Hepatic stellate cell (primary cell): ENCODE data around the gene ZNF346.
A peak's percentile ranks its signal among the peaks of the same experiment; 100 is the strongest.

ENCODE experiments used
- DNase-seq: peaks from one replicate; pipeline ENCODE4 v3.0.0; 2011; ENCODE audit warnings: low spot score

ZNF346 gene

DNA sequence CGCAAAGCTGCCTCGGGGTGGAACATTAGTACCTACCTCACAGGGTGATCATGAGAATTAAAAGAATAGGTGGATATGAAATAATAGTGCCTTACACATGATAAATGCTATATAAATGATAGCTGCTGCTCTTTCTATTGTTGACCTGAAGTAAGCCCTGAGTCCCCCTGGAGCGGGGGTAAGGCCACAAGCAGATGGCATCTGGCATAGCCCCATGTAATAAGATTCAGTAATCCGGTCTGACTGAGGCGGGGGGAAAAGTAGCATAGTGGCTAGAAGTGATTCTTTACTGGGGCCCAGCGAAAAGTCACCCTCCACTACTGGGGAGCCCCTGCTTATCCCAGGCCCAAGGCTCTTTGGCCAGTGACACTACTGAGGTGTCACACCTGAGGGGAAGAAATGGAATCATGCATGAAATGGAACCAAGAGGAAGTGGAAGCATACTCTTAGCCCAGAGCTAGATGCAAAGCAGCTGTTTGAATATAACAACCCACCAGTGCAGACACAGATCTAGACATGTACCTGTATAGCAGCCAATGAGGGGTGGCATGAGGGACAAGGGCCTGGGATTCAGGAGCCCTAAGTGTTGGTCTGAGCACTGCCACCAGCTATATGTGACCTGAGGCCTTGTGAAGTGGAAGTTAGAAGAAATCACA, 48.2 kb downstream of the ZNF346 start:
- DNase-seq, result no peak

GRCh38 chr5:177071666-177072385, 49.3 kb downstream of the ZNF346 start:
- DNase-seq, result peak; percentile 65

DNA sequence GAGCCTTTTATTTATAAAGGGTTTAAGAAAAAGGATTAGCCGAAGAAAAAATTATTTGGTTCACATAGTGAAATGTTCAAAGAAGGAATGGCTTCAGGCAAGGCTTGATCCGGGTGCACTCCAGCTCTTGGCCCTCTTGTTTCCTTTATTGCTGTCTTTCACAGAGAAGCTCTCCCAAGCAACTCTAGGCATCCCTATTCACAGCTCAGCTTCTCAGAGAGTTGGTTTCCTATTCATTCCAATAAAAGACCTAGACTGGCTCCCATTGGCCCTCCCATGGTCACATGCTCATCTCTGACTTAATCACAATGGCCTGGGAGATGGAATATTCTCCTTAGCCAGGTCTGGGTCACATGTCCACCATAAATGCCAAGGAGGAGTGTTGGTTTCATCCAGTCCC, 54.8 kb downstream of the ZNF346 start:
- no peak for DNase-seq

DNA sequence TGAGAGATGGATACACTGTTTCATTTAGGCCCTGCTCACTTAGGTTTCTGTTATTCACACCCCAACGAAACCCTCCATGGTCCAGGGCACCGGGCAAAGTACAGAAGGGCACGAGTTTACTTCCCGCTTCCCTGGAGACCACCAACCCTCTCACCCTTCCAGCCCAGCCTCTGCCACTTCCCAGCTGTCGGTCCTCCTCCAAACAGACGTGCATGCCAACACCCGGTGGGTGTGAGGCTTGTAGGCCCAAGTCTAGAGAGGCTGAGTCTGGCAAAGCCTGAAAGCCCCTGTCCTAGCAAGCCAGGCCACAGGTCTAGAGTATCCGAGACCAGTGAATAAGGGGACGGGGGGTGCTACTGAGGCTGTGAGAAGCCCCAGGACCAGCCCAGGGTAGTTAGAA, 57.1 kb downstream of the ZNF346 start:
- DNase-seq, result no peak

DNA sequence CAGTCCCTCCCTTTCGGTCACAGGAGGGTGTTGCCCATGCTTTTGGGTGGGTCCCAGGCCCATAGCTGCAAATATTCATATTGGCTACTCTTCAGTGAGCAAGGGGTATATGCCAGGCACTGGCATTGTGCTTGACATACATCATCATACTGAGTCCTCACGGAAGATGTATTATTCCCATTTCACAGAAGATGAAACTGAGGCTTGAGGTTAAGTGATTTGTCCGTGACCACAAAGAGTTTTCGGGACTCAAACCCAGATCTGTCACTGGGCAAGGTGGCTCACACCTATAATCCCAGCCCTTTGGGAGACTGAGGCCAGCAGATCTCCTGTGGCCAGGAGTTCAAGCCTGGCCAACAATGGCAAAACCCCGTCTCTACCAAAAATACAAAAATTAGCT, 57.8 kb downstream of the ZNF346 start:
- no peak for DNase-seq

- DNase-seq, result no peak
Measured at GRCh38 chr5:177081859-177082258, 59.4 kb downstream of the ZNF346 start.

DNA sequence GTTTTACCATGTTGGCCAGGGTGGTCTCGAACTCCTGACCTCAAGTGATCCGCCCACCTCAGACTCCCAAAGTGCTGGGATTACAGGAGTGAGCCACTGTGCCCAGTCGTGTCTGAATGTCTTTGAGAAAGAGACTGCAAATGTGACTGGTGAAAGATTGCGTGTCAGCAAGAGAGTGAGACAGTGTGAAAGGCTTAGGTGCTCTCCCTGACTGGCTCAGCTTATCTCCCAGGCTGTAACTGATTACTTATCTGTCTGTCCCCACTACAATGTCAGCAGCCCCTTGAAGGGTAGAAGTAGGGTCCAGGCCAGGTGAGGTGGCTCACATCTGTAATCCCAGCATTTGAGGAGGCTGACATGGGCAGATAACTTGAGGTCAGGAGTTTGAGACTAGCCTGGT, 60.9 kb downstream of the ZNF346 start:
- DNase-seq, result no peak

DNA sequence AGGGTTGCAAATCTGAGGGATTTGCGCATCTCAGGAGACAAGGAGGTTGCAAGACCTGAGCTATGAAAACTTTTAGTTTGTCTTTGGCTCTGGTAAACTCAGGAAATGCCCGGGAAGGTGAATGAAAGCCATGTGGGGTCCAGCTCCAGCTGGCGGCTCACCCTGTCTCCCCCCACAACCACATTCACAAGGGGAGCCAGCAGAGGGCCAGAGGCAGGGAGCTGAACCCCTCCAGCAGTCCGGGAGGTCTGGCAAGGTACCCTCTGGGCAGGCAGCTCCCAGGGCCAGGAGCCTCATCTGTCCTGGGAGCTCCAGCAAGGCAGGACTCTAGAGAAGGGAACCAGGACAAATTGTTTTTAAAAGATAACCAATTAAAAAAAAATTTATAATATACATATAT, 61.7 kb downstream of the ZNF346 start:
- DNase-seq, result no peak

- DNase-seq, result no peak
Measured at GRCh38 chr5:177085985-177086653, 63.6 kb downstream of the ZNF346 start.

- DNase-seq, result peak; percentile 88
Measured at GRCh38 chr5:177086654-177087397, 64.3 kb downstream of the ZNF346 start, which contains the start of gene FGFR4. TSS of gene FGFR4 (plus strand) at chr5:177086915. CDS start at chr5:177089603, 2,688 bp downstream.

GRCh38 chr5:177087398-177088005, 65.0 kb downstream of the ZNF346 start:
- DNase-seq, result no peak

- DNase-seq, result no peak
Measured at GRCh38 chr5:177089127-177089526, 66.6 kb downstream of the ZNF346 start.

GRCh38 chr5:177089825-177090641, 67.5 kb downstream of the ZNF346 start:
- no peak for DNase-seq

DNA sequence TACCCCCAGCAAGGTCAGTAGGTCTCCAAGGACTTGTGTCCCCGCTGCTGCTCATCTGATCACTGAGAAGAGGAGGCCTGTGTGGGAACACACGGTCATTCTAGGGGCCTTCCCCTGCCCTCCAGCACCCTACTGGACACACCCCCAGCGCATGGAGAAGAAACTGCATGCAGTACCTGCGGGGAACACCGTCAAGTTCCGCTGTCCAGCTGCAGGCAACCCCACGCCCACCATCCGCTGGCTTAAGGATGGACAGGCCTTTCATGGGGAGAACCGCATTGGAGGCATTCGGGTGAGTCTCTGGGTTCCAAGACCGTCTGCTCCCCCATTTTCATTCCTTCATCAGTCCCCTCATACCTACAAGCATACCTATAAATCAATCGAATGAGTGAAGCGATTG, 68.3 kb downstream of the ZNF346 start:
- no peak for DNase-seq

DNA sequence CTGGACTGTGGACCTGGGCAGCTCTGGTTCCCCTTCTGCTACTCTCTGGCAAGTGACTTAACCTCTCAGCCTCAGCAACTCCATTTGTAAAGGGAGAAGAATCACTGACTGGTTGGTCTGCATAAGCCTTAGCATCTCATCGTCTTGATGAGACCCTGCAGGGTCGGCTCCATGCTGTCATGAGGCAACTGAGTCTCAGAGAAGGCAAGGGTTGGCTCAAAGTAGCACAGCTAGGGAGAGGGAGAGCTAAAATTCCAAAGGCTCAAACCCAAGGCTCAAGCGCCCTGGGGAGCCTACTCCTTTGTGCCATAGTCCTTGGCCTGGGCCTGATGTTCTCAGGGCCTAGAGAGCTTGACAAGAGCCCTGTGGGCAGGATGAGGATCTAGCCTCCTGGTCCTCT, 68.7 kb downstream of the ZNF346 start:
- DNase-seq, result no peak

- no peak for DNase-seq
Measured at GRCh38 chr5:177092178-177093081, 69.9 kb downstream of the ZNF346 start.

DNA sequence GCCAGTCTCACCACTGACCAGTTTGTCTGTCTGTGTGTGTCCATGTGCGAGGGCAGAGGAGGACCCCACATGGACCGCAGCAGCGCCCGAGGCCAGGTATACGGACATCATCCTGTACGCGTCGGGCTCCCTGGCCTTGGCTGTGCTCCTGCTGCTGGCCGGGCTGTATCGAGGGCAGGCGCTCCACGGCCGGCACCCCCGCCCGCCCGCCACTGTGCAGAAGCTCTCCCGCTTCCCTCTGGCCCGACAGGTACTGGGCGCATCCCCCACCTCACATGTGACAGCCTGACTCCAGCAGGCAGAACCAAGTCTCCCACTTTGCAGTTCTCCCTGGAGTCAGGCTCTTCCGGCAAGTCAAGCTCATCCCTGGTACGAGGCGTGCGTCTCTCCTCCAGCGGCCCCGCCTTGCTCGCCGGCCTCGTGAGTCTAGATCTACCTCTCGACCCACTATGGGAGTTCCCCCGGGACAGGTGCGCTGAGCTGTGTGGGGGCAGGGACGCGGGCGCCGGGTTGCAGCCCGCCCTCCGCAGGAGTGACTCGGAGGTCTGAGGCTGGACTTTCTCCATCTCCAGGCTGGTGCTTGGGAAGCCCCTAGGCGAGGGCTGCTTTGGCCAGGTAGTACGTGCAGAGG, 70.7 kb downstream of the ZNF346 start:
- no peak for DNase-seq

GRCh38 chr5:177093803-177094202, 71.3 kb downstream of the ZNF346 start:
- no peak for DNase-seq

DNA sequence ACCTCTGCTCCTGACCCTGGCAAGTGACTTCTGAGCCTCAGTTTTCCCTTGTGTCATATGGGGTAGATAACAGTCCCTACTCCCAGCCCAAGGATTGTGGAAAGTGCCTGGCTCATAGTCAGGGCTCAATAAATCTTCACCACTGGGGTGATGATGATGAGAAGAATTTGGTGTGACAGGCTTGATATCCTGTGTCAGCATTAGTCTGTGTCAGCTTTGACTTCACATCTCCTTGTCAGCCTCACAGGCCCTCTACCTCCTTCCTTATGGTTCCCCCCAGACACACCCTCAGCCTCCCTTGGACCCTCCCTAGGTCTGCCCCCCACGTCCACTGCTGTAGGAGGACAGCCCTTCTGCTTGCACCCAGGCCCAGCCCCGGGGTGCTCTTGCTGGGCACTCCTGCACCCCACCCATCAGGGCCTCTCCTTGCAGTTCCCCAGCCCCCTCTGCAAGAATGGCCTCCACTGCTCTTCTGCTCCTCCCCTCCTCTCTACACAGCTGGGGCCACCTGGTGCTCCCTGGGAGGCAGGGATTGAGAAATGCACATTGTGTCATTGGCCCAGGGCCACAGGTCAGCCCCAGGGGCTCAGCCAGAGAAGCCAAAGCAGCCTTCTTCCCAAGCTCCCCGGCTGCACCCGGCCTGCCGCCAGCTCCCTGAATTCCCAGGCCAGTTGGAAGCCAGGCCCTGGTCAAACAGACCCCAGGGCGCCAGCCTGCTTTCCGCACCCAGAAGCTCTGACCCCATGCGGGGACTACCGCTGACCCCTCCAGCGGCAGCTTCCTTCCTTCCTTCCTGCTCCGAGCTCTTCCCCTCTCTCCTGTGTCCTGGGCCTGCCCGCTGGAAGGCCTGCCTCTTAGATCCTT, 72.0 kb downstream of the ZNF346 start:
- peak; percentile 70 for DNase-seq
